GM21737 (cell line): ENCODE data around the gene PLPP2.

Experiments used
- ATAC-seq: cut with Tn5 transposase; IDR thresholded peaks from one replicate; pipeline ENCODE4 v1.9.1; 2021; ENCODE audit warnings: mild to moderate bottlenecking, moderate library complexity; ENCODE audit not compliant: unreplicated experiment

The PLPP2 gene

GRCh38 chr19:291006-291521 is at the start of gene PLPP2:
TSS of gene PLPP2 (minus strand) at chr19:291403. CDS start at chr19:291336, 67 bp downstream.
- ATAC-seq: no peak

GRCh38 chr19:340620-341385 is 49.6 kb upstream of the PLPP2 start:
- ATAC-seq: no peak

- ATAC-seq: no peak
Measured at GRCh38 chr19:339262-339887, 48.2 kb upstream of the PLPP2 start.

GRCh38 chr19:338421-338820 is 47.2 kb upstream of the PLPP2 start:
- ATAC-seq: no peak

- ATAC-seq: no peak
Measured at GRCh38 chr19:336067-336614, 44.9 kb upstream of the PLPP2 start.

GRCh38 chr19:335486-336066 is 44.4 kb upstream of the PLPP2 start:
- ATAC-seq: no peak

GRCh38 chr19:335072-335471 is 43.9 kb upstream of the PLPP2 start:
- no peak for ATAC-seq

GRCh38 chr19:334296-335071 is 43.3 kb upstream of the PLPP2 start:
- no peak for ATAC-seq

- no peak for ATAC-seq
Measured at GRCh38 chr19:330503-330902, 39.3 kb upstream of the PLPP2 start.

- no peak for ATAC-seq
Measured at GRCh38 chr19:329876-330275, 38.7 kb upstream of the PLPP2 start.

GRCh38 chr19:328025-328505 is 36.9 kb upstream of the PLPP2 start:
- ATAC-seq: no peak

- no peak for ATAC-seq
Measured at GRCh38 chr19:327291-328024, 36.3 kb upstream of the PLPP2 start.

- no peak for ATAC-seq
Measured at GRCh38 chr19:326871-327270, 35.7 kb upstream of the PLPP2 start.

- no peak for ATAC-seq
Measured at GRCh38 chr19:325937-326565, 34.8 kb upstream of the PLPP2 start.

- ATAC-seq: no peak
Measured at GRCh38 chr19:325173-325936, 34.2 kb upstream of the PLPP2 start.

- ATAC-seq: no peak
Measured at GRCh38 chr19:324716-325115, 33.5 kb upstream of the PLPP2 start.

GRCh38 chr19:322616-323015 is 31.4 kb upstream of the PLPP2 start:
- no peak for ATAC-seq

GRCh38 chr19:318509-318774 is 27.2 kb upstream of the PLPP2 start:
- ATAC-seq: no peak
